ENCODE results near the gene MKRN2OS.

Gene MKRN2OS

GRCh38 chr3:12579905-12580304, 34.6 kb upstream of the MKRN2OS start:
- in situ Hi-C loops (cut with HindIII; ENCODE audit: low sequenced_read_pairs) = no loop called here
- TF ChIP-seq CTCF (IDR thresholded peaks at IDR 0.05; ENCODE audit: low read depth, low read length) = no peak
- no peak overlapping the region for H3K4me3 ChIP-seq (ENCODE audit: low read depth, low read length)
- no peak for DNase-seq (ENCODE audit: low read depth, low spot score)

DNA sequence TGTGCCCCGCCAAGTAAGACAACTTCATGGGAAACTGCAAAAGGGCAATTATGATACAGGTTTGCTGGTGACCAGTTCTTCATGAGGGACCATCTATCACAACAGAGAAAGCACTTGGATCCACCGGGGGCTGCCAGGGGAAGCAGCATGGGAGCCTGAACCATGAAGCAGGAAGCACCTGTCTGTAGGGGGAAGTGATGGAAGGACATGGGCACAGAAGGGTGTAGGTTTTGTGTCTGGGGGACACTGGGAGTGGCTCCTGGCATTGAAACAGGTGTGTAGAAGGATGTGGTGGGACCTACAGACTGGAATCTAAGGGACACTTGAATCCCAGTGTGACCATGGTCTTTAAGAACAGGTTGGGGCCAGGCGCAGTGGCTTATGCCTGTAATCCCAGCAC, 34.2 kb upstream of the MKRN2OS start:
- TF ChIP-seq CTCF (IDR thresholded peaks at IDR 0.05; ENCODE audit: low read depth, low read length) = no peak
- in situ Hi-C loops (cut with HindIII; ENCODE audit: low sequenced_read_pairs) = no loop called here
- H3K4me3 ChIP-seq (ENCODE audit: low read depth, low read length) = no peak overlapping the region
- no peak for DNase-seq (ENCODE audit: low read depth, low spot score)

- no peak overlapping the region for H3K4me3 ChIP-seq (ENCODE audit: low read depth, low read length)
- in situ Hi-C loops (cut with HindIII; ENCODE audit: low sequenced_read_pairs) = no loop called here
- TF ChIP-seq CTCF (IDR thresholded peaks at IDR 0.05; ENCODE audit: low read depth, low read length) = peak; percentile 35
- DNase-seq (ENCODE audit: low read depth, low spot score) = no peak
Measured at GRCh38 chr3:12578742-12579141, 33.4 kb upstream of the MKRN2OS start.

DNA sequence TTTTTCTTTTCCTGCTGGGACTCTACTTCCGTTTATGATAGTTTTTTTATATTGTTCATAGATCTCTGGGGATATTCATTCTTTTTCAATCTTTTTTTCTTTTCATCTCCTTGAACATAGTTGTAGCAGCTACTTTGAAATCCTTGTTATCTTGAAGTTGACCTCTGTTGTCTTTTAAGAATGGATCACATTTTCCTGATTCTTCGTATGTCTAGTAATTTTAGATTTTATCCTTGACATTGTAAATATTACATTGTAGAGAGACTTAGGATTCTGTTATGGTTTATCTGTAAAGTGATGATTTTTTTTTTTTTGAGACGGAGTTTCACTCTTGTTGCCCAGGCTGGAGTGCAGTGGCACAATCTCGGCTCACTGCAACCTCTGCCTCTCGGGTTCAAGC, 32.1 kb upstream of the MKRN2OS start:
- in situ Hi-C loops (cut with HindIII; ENCODE audit: low sequenced_read_pairs) = no loop called here
- TF ChIP-seq CTCF (IDR thresholded peaks at IDR 0.05; ENCODE audit: low read depth, low read length) = no peak
- no peak for DNase-seq (ENCODE audit: low read depth, low spot score)
- H3K4me3 ChIP-seq (ENCODE audit: low read depth, low read length) = no peak overlapping the region

GRCh38 chr3:12574661-12575060, 29.4 kb upstream of the MKRN2OS start:
- in situ Hi-C loops (cut with HindIII; ENCODE audit: low sequenced_read_pairs) = no loop called here
- H3K4me3 ChIP-seq (ENCODE audit: low read depth, low read length) = no peak overlapping the region
- TF ChIP-seq CTCF (IDR thresholded peaks at IDR 0.05; ENCODE audit: low read depth, low read length) = no peak
- no peak for DNase-seq (ENCODE audit: low read depth, low spot score)

DNA sequence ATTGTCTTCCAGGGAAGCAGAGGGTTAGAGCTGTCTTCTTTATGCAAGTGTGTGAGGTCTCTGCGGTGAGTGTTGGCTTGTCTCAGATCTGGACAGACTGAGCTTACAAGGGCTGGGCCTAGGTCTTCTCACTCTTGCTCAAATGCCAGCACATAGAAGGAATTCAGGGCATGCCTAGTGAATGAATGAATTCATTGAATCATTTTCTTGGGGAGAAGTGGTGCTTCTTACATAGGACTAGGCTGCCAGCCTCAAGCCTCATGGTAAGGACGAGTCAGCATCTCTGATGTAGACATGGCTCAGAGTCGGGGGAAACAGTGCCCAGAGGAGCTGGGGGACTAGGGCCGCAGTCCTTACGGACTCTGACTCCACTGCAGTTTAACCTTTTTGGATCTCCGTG, 28.8 kb upstream of the MKRN2OS start:
- DNase-seq (ENCODE audit: low read depth, low spot score) = no peak
- in situ Hi-C loops (cut with HindIII; ENCODE audit: low sequenced_read_pairs) = no loop called here
- TF ChIP-seq CTCF (IDR thresholded peaks at IDR 0.05; ENCODE audit: low read depth, low read length) = no peak
- H3K4me3 ChIP-seq (ENCODE audit: low read depth, low read length) = no peak overlapping the region

DNA sequence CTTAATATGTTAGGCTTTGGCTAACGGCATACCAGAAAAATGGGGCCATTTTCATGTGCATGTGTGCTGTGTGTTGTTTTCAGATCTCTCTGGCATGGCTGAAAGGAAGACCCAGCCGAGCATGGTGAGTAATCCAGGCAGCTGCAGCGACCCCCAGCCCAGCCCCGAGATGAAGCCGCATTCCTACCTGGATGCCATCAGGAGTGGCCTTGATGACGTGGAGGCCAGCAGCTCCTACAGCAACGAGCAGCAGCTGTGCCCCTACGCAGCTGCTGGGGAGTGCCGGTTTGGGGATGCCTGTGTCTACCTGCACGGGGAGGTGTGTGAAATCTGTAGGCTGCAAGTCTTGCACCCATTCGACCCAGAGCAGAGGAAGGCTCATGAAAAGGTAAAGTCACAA, 26.7 kb upstream of the MKRN2OS start:
- in situ Hi-C loops (cut with HindIII; ENCODE audit: low sequenced_read_pairs) = no loop called here

More for the DNA sequence above, 26.7 kb upstream of the MKRN2OS start:
- no peak for TF ChIP-seq CTCF (IDR thresholded peaks at IDR 0.05; ENCODE audit: low read depth, low read length)
- DNase-seq (ENCODE audit: low read depth, low spot score) = no peak
- H3K4me3 ChIP-seq (ENCODE audit: low read depth, low read length) = no peak overlapping the region

All from astrocyte of the spinal cord (primary cell).